GM19193 (cell line): ENCODE data around the gene ZNF37A.

Experiments
- POLR2A ChIP-seq: IDR thresholded peaks from 4 replicates; pipeline ENCODE4 v1.6.1; 2011; ENCODE audit not compliant: insufficient read depth, insufficient read length; ENCODE audit errors: extremely low read depth

The ZNF37A gene

GRCh38 chr10:38143587-38143986, 49.5 kb downstream of the ZNF37A start:
- TF ChIP-seq POLR2A: no peak

- TF ChIP-seq POLR2A: no peak
These were observed 52.6 kb downstream of the ZNF37A start for GRCh38 chr10:38146579-38147333.

DNA sequence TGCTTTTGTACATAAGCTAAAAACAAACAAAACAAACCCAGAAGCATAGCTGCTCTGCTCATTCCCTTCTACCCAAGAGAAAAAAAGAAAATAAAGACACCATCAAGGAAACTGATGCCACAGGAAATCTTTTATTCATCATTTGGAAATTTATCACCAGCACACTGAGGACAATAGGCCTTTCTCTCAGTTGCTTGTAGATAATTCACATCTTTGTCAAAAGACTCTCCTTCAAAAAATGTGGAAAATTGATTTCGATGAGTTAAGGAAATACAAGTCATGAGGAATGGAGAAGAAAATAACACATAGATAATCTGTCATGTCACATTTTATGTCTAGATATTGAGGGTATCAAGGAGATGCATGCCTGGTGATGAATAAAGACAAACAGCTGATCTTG, 53.5 kb downstream of the ZNF37A start:
- TF ChIP-seq POLR2A: no peak

GRCh38 chr10:38156416-38157269, 62.5 kb downstream of the ZNF37A start:
- no peak for TF ChIP-seq POLR2A

DNA sequence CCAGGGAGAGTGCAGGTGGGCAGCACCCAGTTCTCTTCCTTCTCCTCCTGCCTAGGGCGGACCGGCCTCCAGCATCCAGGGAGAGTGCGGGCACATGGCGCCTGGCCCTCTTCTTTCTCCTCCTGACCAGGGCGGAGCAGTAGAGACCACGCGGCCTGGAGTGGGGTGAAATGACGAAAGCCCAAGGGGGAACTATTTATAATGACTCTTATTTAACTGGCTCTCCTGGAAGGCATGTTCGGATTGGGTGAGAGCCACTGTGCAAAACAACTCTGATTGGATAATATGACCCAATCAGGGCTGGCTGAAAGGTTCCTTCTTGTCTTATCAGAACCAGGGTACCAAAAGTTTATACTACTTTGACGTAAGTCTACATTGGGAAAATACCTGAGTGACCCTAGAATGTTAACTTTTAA, 63.1 kb downstream of the ZNF37A start:
- TF ChIP-seq POLR2A: no peak

- no peak for TF ChIP-seq POLR2A
These were observed 64.9 kb downstream of the ZNF37A start for GRCh38 chr10:38159004-38159403.

GRCh38 chr10:38163617-38164016, 69.5 kb downstream of the ZNF37A start:
- no peak for TF ChIP-seq POLR2A

DNA sequence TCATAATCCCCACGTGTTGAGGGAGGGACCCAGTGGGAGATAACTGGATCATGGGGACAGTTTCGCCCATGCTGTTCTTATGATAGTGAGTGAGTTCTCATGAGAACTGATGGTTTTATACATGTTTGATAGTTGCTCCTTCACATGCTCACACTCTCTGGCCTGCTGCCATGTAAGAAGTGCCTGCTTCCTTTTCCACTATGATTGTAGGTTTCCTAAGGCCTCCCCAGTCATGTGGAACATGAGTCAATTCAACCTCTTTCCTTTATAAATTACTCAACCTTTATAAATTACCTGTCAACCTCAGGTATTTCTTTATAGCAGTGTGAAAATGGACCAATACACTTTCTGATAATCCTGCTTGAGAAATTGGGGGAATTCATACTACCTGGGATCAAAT, 80.2 kb downstream of the ZNF37A start:
- TF ChIP-seq POLR2A: no peak

DNA sequence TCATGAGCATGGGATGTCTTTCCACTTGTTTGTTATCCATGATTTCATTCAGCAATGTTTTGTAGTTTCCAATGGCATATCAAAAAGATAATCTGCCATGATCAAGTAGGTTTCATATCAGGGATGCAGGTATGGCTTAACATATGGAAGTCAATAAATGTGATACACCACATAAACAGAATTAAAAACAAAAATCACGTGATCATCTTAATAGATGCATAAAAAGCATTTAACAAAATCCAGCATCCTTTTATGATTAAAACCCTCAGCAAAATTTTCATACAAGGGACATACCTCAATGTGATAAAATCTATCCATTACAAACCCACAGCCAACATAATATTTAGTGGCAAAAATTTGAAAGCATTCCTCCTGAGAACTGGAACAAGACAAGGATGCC, 90.3 kb downstream of the ZNF37A start:
- no peak for TF ChIP-seq POLR2A
